ENCODE results near the gene TMEM82. TPM values are rescaled to one million over a fixed set of nuclear protein-coding genes. Genes with fewer than 3 reads are reported as not detected.

Gene TMEM82
- total RNA-seq, 1 donor from 2014 or later, result not detected

- no peak for TF ChIP-seq CTCF (IDR thresholded peaks at IDR 0.05; ENCODE audit: borderline replicate concordance)
- H3K9me3 ChIP-seq (replicated peaks), result no peaks in the 10 kb centered on the region
- intact Hi-C loops (cut with micrococcal nuclease), result no loop called here
- no peaks in the 10 kb centered on the region for H3K27me3 ChIP-seq (ENCODE audit: low read depth)
- peaks cover 92% of the 10 kb centered on the region for H3K36me3 ChIP-seq
- DNase-seq, result no peak
- H3K4me3 ChIP-seq, result no peak overlapping the region
- H3K27ac ChIP-seq (replicated peaks), result peak overlapping the region; percentile 41
- H3K4me1 ChIP-seq, result peaks cover 28% of the 10 kb centered on the region
Measured at GRCh38 chr1:15727021-15727420, 15.3 kb upstream of the TMEM82 start.

DNA sequence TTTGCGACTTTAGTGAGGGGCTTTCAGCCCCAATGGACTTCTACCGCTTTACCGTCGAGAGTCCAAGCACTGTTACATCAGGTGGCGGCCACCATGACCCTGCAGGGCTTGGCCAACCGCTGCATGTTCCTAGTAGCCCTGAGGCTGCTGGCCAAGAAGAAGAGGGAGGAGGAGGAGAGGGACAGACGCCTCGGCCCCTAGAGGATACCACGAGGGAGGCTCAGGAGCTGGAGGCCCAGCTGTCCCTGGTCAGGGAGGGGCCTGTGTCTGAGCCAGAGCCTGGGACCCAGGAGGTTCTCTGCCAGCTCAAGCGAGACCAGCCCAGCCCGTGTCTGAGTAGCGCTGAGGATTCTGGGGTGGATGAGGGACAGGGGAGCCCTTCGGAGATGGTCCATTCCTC is 14.9 kb upstream of the TMEM82 start:
- intact Hi-C loops (cut with micrococcal nuclease), result no loop called here
- Histone ChIP-seq H3K9me3 (replicated peaks) (no peaks in the 10 kb centered on the region), H3K27ac (replicated peaks) (peak overlapping the region; percentile 41), H3K27me3 (ENCODE audit: low read depth) (no peaks in the 10 kb centered on the region), H3K4me3 (no peak overlapping the region), H3K4me1 (peaks cover 28% of the 10 kb centered on the region), H3K36me3 (peaks cover 92% of the 10 kb centered on the region)
- no peak for TF ChIP-seq CTCF (IDR thresholded peaks at IDR 0.05; ENCODE audit: borderline replicate concordance)
- no peak for DNase-seq

DNA sequence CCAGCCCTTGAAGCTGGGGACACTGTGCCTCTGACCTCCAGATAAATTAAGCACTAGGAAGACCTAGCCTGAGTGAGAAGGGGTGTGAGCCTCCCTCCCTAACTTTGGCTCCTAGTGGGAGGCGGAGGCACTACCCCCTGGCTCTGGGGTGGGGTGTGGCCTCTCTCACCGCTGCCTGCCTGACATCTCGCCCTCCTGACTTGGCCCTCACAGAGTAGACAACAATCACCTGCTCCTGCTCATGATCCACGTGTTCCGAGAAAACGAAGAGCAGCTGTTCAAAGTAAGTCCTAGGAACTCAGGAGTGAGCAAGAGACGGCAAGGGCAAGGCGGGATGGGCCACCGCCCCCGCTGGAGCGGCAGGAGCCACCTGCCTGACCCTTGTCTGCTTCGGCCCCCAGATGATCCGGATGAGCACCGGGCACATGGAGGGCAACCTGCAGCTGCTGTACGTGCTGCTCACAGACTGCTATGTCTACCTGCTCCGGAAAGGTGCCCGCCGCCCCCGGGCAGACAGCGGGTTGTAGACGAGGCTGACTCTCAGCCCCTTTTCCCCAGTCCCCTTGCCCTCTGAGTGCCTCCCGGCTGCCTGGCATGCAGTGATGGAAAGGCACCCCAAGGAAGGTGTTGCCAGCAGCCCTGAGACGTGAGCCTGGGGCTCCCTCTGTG is 14.3 kb upstream of the TMEM82 start:
- Histone ChIP-seq H3K4me3 (no peak overlapping the region), H3K36me3 (peaks cover 92% of the 10 kb centered on the region), H3K9me3 (replicated peaks) (no peaks in the 10 kb centered on the region), H3K27me3 (ENCODE audit: low read depth) (no peaks in the 10 kb centered on the region), H3K4me1 (peaks cover 28% of the 10 kb centered on the region), H3K27ac (replicated peaks) (peak overlapping the region; percentile 41)
- TF ChIP-seq CTCF (IDR thresholded peaks at IDR 0.05; ENCODE audit: borderline replicate concordance), result no peak
- intact Hi-C loops (cut with micrococcal nuclease), result no loop called here
- DNase-seq, result no peak

GRCh38 chr1:15728937-15729657 is 13.2 kb upstream of the TMEM82 start:
- no peak for TF ChIP-seq CTCF (IDR thresholded peaks at IDR 0.05; ENCODE audit: borderline replicate concordance)
- Histone ChIP-seq H3K4me1 (peaks cover 28% of the 10 kb centered on the region), H3K27ac (replicated peaks) (peak overlapping the region; percentile 32), H3K36me3 (peaks cover 92% of the 10 kb centered on the region), H3K9me3 (replicated peaks) (no peaks in the 10 kb centered on the region), H3K4me3 (no peak overlapping the region), H3K27me3 (ENCODE audit: low read depth) (no peaks in the 10 kb centered on the region)
- intact Hi-C loops (cut with micrococcal nuclease), result no loop called here
- no peak for DNase-seq

GRCh38 chr1:15730423-15730822 is 11.9 kb upstream of the TMEM82 start:
- DNase-seq, result no peak
- no peak for TF ChIP-seq CTCF (IDR thresholded peaks at IDR 0.05; ENCODE audit: borderline replicate concordance)
- Histone ChIP-seq H3K27me3 (ENCODE audit: low read depth) (no peaks in the 10 kb centered on the region), H3K4me1 (peaks cover 42% of the 10 kb centered on the region), H3K4me3 (no peak overlapping the region), H3K36me3 (peaks cover 96% of the 10 kb centered on the region), H3K9me3 (replicated peaks) (no peaks in the 10 kb centered on the region), H3K27ac (replicated peaks) (no peak overlapping the region)
- intact Hi-C loops (cut with micrococcal nuclease), result no loop called here
